ENCODE results near the gene GLI1. TPM values are rescaled to one million over a fixed set of nuclear protein-coding genes. Genes with fewer than 3 reads are reported as not detected.

Gene GLI1
- total and polyA plus RNA-seq, 2 of the 13 experiments (the other 11 are each of a cell fraction or from before 2014, with no cell fraction given), result 0.09 to 0.20 TPM

DNA sequence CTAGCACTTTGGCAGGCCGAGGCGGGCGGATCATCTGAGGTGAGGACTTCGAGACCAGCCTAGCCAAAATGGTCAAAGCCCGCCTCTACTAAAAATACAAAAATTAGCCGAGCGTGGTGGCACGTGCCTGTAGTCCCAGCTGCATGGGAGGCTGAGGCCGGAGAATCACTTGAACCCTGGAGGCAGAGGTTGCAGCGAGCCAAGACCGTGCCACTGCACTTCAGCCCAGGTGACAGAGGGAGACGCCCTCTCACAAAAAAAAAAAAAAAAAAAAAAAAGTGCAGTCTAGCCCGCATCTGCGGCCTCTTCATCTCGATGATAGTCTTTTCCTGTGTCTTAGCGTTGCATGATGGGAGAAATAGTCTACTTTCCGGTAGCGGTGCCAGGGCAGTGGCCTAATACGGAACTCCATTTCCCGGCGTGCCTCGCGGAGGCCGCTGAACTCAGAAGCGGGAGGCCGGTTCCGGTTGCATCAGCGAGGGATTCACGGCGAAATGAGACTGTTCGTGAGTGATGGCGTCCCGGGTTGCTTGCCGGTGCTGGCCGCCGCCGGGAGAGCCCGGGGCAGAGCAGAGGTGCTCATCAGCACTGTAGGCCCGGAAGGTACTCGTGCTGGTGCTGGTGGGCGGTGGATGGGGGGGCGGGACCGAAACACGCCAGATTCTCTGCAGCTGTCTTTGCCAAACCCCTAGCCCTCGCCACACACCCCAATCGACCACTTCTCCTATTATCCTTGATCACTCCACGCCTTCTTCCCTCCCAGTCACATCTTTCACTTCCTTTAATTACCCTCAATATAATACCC lies 28.2 kb downstream of the GLI1 start, which contains the start of gene MARS1 (continued):
- TF ChIP-seq ZNF781 (CRISPR knock-in tag; IDR thresholded peaks at IDR 0.05; ENCODE audit: borderline replicate concordance, not compliant biosample characterization), result peak; percentile 80
- peak; percentile 73 for TF ChIP-seq ZGPAT (CRISPR knock-in tag; IDR thresholded peaks at IDR 0.05)
- no peak for TF ChIP-seq SRSF4 (IDR thresholded peaks at IDR 0.05; ENCODE audit: low read depth, low read length, poor library complexity, severe bottlenecking)
- TF ChIP-seq, protein P1, sequence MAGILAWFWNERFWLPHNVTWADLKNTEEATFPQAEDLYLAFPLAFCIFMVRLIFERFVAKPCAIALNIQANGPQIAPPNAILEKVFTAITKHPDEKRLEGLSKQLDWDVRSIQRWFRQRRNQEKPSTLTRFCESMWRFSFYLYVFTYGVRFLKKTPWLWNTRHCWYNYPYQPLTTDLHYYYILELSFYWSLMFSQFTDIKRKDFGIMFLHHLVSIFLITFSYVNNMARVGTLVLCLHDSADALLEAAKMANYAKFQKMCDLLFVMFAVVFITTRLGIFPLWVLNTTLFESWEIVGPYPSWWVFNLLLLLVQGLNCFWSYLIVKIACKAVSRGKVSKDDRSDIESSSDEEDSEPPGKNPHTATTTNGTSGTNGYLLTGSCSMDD (CRISPR knock-in tag; IDR thresholded peaks at IDR 0.05), result no peak
- TF ChIP-seq, protein P2, sequence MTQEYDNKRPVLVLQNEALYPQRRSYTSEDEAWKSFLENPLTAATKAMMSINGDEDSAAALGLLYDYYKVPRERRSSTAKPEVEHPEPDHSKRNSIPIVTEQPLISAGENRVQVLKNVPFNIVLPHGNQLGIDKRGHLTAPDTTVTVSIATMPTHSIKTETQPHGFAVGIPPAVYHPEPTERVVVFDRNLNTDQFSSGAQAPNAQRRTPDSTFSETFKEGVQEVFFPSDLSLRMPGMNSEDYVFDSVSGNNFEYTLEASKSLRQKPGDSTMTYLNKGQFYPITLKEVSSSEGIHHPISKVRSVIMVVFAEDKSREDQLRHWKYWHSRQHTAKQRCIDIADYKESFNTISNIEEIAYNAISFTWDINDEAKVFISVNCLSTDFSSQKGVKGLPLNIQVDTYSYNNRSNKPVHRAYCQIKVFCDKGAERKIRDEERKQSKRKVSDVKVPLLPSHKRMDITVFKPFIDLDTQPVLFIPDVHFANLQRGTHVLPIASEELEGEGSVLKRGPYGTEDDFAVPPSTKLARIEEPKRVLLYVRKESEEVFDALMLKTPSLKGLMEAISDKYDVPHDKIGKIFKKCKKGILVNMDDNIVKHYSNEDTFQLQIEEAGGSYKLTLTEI (CRISPR knock-in tag; conservative IDR thresholded peaks at IDR 0.05), result no peak
- no peak for TF ChIP-seq ZNF138 (CRISPR knock-in tag; IDR thresholded peaks at IDR 0.05; ENCODE audit: low read depth)
- peak; percentile 85 for TF ChIP-seq YY1 (IDR thresholded peaks at IDR 0.05; ENCODE audit: insufficient read depth, insufficient replicate concordance, low read depth, low read length)
- no peak for TF ChIP-seq ZNF496 (CRISPR knock-in tag; IDR thresholded peaks at IDR 0.05; ENCODE audit: insufficient replicate concordance)
- TF ChIP-seq, protein P3, sequence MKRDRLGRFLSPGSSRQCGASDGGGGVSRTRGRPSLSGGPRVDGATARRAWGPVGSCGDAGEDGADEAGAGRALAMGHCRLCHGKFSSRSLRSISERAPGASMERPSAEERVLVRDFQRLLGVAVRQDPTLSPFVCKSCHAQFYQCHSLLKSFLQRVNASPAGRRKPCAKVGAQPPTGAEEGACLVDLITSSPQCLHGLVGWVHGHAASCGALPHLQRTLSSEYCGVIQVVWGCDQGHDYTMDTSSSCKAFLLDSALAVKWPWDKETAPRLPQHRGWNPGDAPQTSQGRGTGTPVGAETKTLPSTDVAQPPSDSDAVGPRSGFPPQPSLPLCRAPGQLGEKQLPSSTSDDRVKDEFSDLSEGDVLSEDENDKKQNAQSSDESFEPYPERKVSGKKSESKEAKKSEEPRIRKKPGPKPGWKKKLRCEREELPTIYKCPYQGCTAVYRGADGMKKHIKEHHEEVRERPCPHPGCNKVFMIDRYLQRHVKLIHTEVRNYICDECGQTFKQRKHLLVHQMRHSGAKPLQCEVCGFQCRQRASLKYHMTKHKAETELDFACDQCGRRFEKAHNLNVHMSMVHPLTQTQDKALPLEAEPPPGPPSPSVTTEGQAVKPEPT (CRISPR knock-in tag; IDR thresholded peaks at IDR 0.05; ENCODE audit: low read depth), result no peak
- no peak for TF ChIP-seq MTA1 (CRISPR knock-in tag; IDR thresholded peaks at IDR 0.05; ENCODE audit: borderline replicate concordance)
- TF ChIP-seq, protein P4, sequence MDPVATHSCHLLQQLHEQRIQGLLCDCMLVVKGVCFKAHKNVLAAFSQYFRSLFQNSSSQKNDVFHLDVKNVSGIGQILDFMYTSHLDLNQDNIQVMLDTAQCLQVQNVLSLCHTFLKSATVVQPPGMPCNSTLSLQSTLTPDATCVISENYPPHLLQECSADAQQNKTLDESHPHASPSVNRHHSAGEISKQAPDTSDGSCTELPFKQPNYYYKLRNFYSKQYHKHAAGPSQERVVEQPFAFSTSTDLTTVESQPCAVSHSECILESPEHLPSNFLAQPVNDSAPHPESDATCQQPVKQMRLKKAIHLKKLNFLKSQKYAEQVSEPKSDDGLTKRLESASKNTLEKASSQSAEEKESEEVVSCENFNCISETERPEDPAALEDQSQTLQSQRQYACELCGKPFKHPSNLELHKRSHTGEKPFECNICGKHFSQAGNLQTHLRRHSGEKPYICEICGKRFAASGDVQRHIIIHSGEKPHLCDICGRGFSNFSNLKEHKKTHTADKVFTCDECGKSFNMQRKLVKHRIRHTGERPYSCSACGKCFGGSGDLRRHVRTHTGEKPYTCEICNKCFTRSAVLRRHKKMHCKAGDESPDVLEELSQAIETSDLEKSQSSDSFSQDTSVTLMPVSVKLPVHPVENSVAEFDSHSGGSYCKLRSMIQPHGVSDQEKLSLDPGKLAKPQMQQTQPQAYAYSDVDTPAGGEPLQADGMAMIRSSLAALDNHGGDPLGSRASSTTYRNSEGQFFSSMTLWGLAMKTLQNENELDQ (CRISPR knock-in tag; IDR thresholded peaks at IDR 0.05; ENCODE audit: borderline replicate concordance), result no peak
- TF ChIP-seq ZNF879 (CRISPR knock-in tag; IDR thresholded peaks at IDR 0.05), result no peak
- TF ChIP-seq, protein P5, sequence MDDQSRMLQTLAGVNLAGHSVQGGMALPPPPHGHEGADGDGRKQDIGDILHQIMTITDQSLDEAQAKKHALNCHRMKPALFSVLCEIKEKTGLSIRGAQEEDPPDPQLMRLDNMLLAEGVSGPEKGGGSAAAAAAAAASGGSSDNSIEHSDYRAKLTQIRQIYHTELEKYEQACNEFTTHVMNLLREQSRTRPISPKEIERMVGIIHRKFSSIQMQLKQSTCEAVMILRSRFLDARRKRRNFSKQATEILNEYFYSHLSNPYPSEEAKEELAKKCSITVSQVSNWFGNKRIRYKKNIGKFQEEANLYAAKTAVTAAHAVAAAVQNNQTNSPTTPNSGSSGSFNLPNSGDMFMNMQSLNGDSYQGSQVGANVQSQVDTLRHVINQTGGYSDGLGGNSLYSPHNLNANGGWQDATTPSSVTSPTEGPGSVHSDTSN (CRISPR knock-in tag; IDR thresholded peaks at IDR 0.05; ENCODE audit: borderline replicate concordance), result no peak
- no peak for TF ChIP-seq ZNF720 (CRISPR knock-in tag; IDR thresholded peaks at IDR 0.05)
- TF ChIP-seq SMAD9 (CRISPR knock-in tag; IDR thresholded peaks at IDR 0.05), result no peak
- peak; percentile 78; the same call in 1 of the 2 replicates for TF ChIP-seq ZNF747 (CRISPR knock-in tag; IDR thresholded peaks at IDR 0.05; ENCODE audit: borderline replicate concordance)
- 0 out of 2 replicates have a peak, but pooled peaks have one; percentile 39 for TF ChIP-seq KDM1A (CRISPR knock-in tag; IDR thresholded peaks at IDR 0.05)
- no peak for TF ChIP-seq ZNF335 (CRISPR knock-in tag; IDR thresholded peaks at IDR 0.05)

Data from HepG2 (cell line).